A673 (cell line): ENCODE data around the gene SH3TC2. TPM values are rescaled to one million over a fixed set of nuclear protein-coding genes. Genes with fewer than 3 reads are reported as not detected.

ENCODE experiments used
- BruUV-seq: library from RNA; stranded (reverse); fragments of 400-500 nt; replicated peaks from 2 replicates; lab custom pipeline; 2021; lab: Mats Ljungman, UMichigan
- CTCF ChIA-PET: fragments of 300-600 bp; sonication (Branson Sonifier 250); formaldehyde crosslinking; loops from one replicate; lab custom pipeline; 2022; ENCODE audit warnings: antibody characterized with exemption; lab: Charles Lee
- POLR2A ChIA-PET: fragments of 300-600 bp; sonication (Branson Sonifier 250); formaldehyde crosslinking; loops from one replicate; lab custom pipeline; 2022; ENCODE audit warnings: antibody characterized with exemption; ENCODE audit not compliant: low non-redundant PET; lab: Charles Lee
- DNase-seq: peaks from one replicate; pipeline ENCODE4 v3.0.0-alpha.2; 2015; ENCODE audit warnings: low spot score
- H3K27ac ChIP-seq: fragments of 200-600 bp; sonication (generic); 2 replicates; pipeline ENCODE4 v1.5.1; 2016; ENCODE audit warnings: mixed run types, low read depth, mild to moderate bottlenecking, mixed read lengths, antibody characterized with exemption, low read length; ENCODE audit not compliant: poor library complexity, severe bottlenecking
- H3K27me3 ChIP-seq: fragments of 200-600 bp; sonication (generic); replicated peaks from 2 replicates; pipeline ENCODE4 v1.6.1; 2017; ENCODE audit warnings: mixed run types, low read depth, mild to moderate bottlenecking, mixed read lengths, antibody characterized with exemption, low read length; ENCODE audit not compliant: insufficient read depth, poor library complexity
- H3K36me3 ChIP-seq: fragments of 200-600 bp; sonication (generic); 2 replicates; pipeline ENCODE4 v1.6.1; 2016; ENCODE audit warnings: mixed run types, mild to moderate bottlenecking, mixed read lengths, antibody characterized with exemption, low read length; ENCODE audit not compliant: insufficient read depth, poor library complexity, severe bottlenecking
- H3K4me1 ChIP-seq: fragments of 200-600 bp; sonication (generic); 2 replicates; pipeline ENCODE4 v1.6.1; 2017; ENCODE audit warnings: mixed run types, mild to moderate bottlenecking, mixed read lengths, antibody characterized with exemption, low read length; ENCODE audit not compliant: insufficient read depth, poor library complexity, severe bottlenecking
- H3K4me3 ChIP-seq: fragments of 200-600 bp; sonication (generic); 2 replicates; pipeline ENCODE4 v1.5.1; 2016; ENCODE audit warnings: low read depth, mixed run types, mild to moderate bottlenecking, mixed read lengths, low read length; ENCODE audit not compliant: poor library complexity, severe bottlenecking
- H3K9me3 ChIP-seq: fragments of 200-600 bp; sonication (generic); 2 replicates; pipeline ENCODE4 v1.6.1; 2016; ENCODE audit warnings: mixed run types, low read depth, mild to moderate bottlenecking, mixed read lengths, antibody characterized with exemption, low read length; ENCODE audit not compliant: poor library complexity, severe bottlenecking
- CTCF ChIP-seq: fragments of 300-800, 200-600 bp; sonication (generic); conservative IDR thresholded peaks from 2 replicates; pipeline ENCODE4 v1.5.1; 2017; ENCODE audit warnings: low read depth, mild to moderate bottlenecking, antibody characterized with exemption, low read length, moderate library complexity, mixed read lengths
- EZH2 ChIP-seq: fragments of 200-600 bp; sonication (generic); IDR thresholded peaks from 2 replicates; pipeline ENCODE4 v1.6.1; 2017; ENCODE audit warnings: borderline replicate concordance, low read depth, mild to moderate bottlenecking, mixed read lengths, antibody characterized with exemption, low read length; ENCODE audit not compliant: poor library complexity, severe bottlenecking
- intact Hi-C: fragments of 100-400 bp; cut with micrococcal nuclease; formaldehyde crosslinking; loops from one replicate; pipeline ENCODE4 v1.10.0; 2022; ENCODE audit not compliant: unreplicated experiment
- total RNA-seq: library from RNA; stranded (reverse); gene quantifications from 2 replicates; pipeline ENCODE4 v1.2.3, GENCODE V29; 2021

SH3TC2 gene
- total RNA-seq, 1 experiment from 2014 or later, result 2.5 TPM

DNA sequence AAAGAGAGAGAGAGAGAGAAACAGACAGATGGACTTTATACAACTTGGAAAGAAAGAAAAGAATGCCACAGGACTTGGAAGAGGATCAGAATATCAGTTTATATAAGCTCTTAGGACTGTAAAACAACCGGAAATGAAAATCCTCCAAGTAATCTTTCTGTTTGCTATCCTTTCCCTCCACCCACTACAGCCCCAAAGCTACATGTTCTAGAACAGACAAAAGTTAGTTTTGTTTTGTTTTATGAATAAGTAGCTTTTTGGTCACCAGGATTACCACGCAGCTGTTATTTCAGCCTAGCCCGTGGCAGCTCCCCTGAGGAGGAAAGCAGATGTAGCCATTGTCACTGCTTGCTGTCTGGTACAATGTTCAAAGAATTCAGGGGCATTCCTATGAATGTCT is 66.6 kb downstream of the SH3TC2 start:
- Histone ChIP-seq H3K36me3 (no peaks in the 10 kb centered on the region), H3K27ac (no peak overlapping the region), H3K4me1 (peaks cover 6% of the 10 kb centered on the region), H3K9me3 (no peaks in the 10 kb centered on the region), H3K27me3 (no peaks in the 10 kb centered on the region), H3K4me3 (no peak overlapping the region)
- BruUV-seq, result no TSS peak
- no peak for DNase-seq
- no peak for TF ChIP-seq EZH2
- no peak for TF ChIP-seq CTCF
- intact Hi-C loops, result loop anchor here (10.0 kb wide), 1 partner anchor 171 kb away; the partner anchor contains the start of gene ADRB2
- ChIA-PET POLR2A (no interaction called here), CTCF (interaction anchor here (0.7 to 1.5 kb wide), 3 partner anchors 39 to 257 kb away, joined by 3 to 4 read pairs (median 4); no protein-coding TSS in a partner anchor)

DNA sequence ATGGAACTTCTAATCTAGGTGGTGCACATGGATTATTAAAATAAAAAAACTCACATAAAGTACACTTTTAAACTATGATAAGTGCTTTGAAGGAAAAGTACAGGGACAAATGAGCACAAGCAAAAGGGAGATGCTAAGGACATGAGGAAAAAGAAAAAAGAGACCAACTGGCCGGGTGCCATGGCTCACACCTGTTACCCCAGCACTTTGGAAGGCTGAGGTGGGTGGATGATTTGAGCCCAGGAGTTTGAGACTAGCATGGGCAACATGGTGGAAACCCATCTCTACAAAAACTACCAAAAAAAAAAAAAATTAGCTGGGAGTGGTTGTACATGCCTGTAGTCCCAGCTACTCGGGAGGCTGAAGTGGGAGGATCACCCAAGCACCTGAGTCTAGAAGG is 67.1 kb downstream of the SH3TC2 start:
- POLR2A ChIA-PET, result no interaction called here
- H3K4me1 ChIP-seq, result peaks cover 6% of the 10 kb centered on the region
- no TSS peak for BruUV-seq
- H3K36me3 ChIP-seq, result no peaks in the 10 kb centered on the region
- no peaks in the 10 kb centered on the region for H3K9me3 ChIP-seq
- no peaks in the 10 kb centered on the region for H3K27me3 ChIP-seq
- CTCF ChIA-PET, result interaction anchor here (0.7 to 1.5 kb wide), 2 partner anchors 40 to 257 kb away, joined by 3 to 4 read pairs; no protein-coding TSS in a partner anchor
- TF ChIP-seq CTCF (no peak), EZH2 (no peak)
- H3K27ac ChIP-seq, result no peak overlapping the region
- no peak for DNase-seq
- no peak overlapping the region for H3K4me3 ChIP-seq
- intact Hi-C loops, result loop anchor here (10.0 kb wide), 1 partner anchor 171 kb away; the partner anchor contains the start of gene ADRB2

DNA sequence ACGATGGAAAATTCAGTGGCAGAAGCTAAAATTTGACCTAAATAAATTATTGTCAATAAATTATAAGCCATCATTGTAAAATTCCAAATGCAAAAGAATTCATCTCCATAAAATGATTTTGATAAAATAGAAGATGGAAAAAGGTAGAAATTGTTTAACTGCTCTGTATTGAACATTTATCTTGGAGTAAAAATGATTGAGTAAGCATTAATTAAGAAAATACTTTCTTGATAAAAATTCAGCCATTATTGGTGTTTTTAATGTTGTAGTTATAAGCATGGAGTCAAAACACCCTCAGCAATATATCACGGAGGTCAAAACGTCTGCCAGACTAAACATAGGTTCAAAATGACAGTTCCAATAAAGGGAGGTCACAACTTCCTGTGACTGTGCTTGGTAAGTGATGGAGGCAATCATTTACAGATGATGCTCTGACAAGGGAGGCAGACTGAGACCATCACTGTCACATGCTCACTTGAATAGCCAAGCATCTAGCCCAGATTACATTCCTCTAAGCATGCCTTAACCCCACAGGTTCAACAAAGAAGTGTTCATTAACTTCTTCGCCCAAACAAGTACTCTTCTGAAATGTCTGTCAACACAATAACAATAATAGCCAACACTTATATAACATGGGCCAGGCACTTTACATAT is 69.5 kb downstream of the SH3TC2 start:
- ChIA-PET POLR2A (no interaction called here), CTCF (interaction anchor here (0.5 kb wide), 1 partner anchor 229 kb away, joined by 3 read pairs; no protein-coding TSS in a partner anchor)
- peaks cover 6% of the 10 kb centered on the region for H3K4me1 ChIP-seq
- intact Hi-C loops, result loop anchor here (10.0 kb wide), 1 partner anchor 169 kb away; the partner anchor contains the start of gene ADRB2
- no peaks in the 10 kb centered on the region for H3K36me3 ChIP-seq
- TF ChIP-seq CTCF (no peak), EZH2 (no peak)
- no TSS peak for BruUV-seq
- H3K27me3 ChIP-seq, result peaks cover 3% of the 10 kb centered on the region
- H3K4me3 ChIP-seq, result no peak overlapping the region
- DNase-seq, result no peak
- no peak overlapping the region for H3K27ac ChIP-seq
- no peaks in the 10 kb centered on the region for H3K9me3 ChIP-seq
